Hematopoietic multipotent progenitor cell (in vitro differentiated cells): Measurements from ENCODE around the gene FAM149A. TPM values are rescaled to one million over a fixed set of nuclear protein-coding genes. Genes with fewer than 3 reads are reported as not detected.

Experiments
- DNase-seq, 3 donors: peaks; one replicate each; pipeline ENCODE4 v3.0.0-alpha.2; 2011 to 2015; ENCODE audit warnings: low read depth in 2 of 3, low spot score in 2 of 3
- total RNA-seq: library from RNA; depleted of rRNA; stranded (reverse); fragments of >200 nt; gene quantifications from one replicate; pipeline ENCODE4 v1.2.3, GENCODE V29; 2012

FAM149A gene
- total RNA-seq, 1 donor = under 0.01 TPM

- no peak for DNase-seq
Observed at GRCh38 chr4:186151499-186151898, 47.0 kb downstream of the FAM149A start.

- no peak for DNase-seq
Observed at GRCh38 chr4:186158021-186158813, 53.7 kb downstream of the FAM149A start.

- no peak for DNase-seq
Observed at GRCh38 chr4:186158966-186159365, 54.5 kb downstream of the FAM149A start.

GRCh38 chr4:186159613-186160012 is 55.1 kb downstream of the FAM149A start:
- no peak for DNase-seq

GRCh38 chr4:186161138-186161537 is 56.6 kb downstream of the FAM149A start:
- DNase-seq = no peak

- DNase-seq = no peak
Observed at GRCh38 chr4:186166852-186167512, 62.5 kb downstream of the FAM149A start.

- no peak for DNase-seq
Observed at GRCh38 chr4:186167605-186168004, 63.1 kb downstream of the FAM149A start.

- no peak for DNase-seq
Observed at GRCh38 chr4:186168750-186169149, 64.2 kb downstream of the FAM149A start.

- DNase-seq = no peak
Observed at GRCh38 chr4:186169333-186169944, 64.9 kb downstream of the FAM149A start.

GRCh38 chr4:186169945-186170802 is 65.7 kb downstream of the FAM149A start:
- DNase-seq = no peak

GRCh38 chr4:186170966-186171365 is 66.5 kb downstream of the FAM149A start:
- DNase-seq = no peak

- no peak for DNase-seq
Observed at GRCh38 chr4:186172546-186172945, 68.0 kb downstream of the FAM149A start.

GRCh38 chr4:186188107-186188506 is 83.6 kb downstream of the FAM149A start:
- DNase-seq = no peak

- no peak for DNase-seq
Observed at GRCh38 chr4:186189656-186190055, 85.2 kb downstream of the FAM149A start.

GRCh38 chr4:186190581-186191199 is 86.2 kb downstream of the FAM149A start:
- peak; percentile 18 to 69 (median 51) for DNase-seq

- DNase-seq = peak; percentile 69 to 89 (median 82)
Observed at GRCh38 chr4:186191200-186192065, 86.9 kb downstream of the FAM149A start, which contains the start of gene CYP4V2. Gene CYP4V2 (plus strand): TSS chr4:186191567. CDS start chr4:186191824, 257 bp downstream.

GRCh38 chr4:186192066-186192612 is 87.6 kb downstream of the FAM149A start:
- DNase-seq = peak; percentile 18 to 35 (median 18)

GRCh38 chr4:186193851-186194250 is 89.3 kb downstream of the FAM149A start:
- DNase-seq = no peak

GRCh38 chr4:186196063-186196462 is 91.6 kb downstream of the FAM149A start:
- DNase-seq = no peak
